IMR-90 (cell line): ENCODE results near the gene SLC16A8. TPM values are rescaled to one million over a fixed set of nuclear protein-coding genes. Genes with fewer than 3 reads are reported as not detected.

ENCODE experiments used
- CEBPB ChIP-seq: IDR thresholded peaks from 2 replicates; pipeline ENCODE4 v1.6.1; 2012; ENCODE audit warnings: low read depth, low read length, improper control_type of control experiment
- CTCF ChIP-seq: conservative IDR thresholded peaks from 2 replicates; pipeline ENCODE4 v1.5.1; 2012; ENCODE audit warnings: mild to moderate bottlenecking, low read depth, low read length, improper control_type of control experiment
- RCOR1 ChIP-seq: IDR thresholded peaks from 2 replicates; pipeline ENCODE4 v1.6.1; 2012; ENCODE audit warnings: mild to moderate bottlenecking, low read length, improper control_type of control experiment; ENCODE audit not compliant: insufficient replicate concordance
- polyA plus RNA-seq, 3 experiments: library from polyadenylated mRNA; depleted of rRNA; stranded (reverse); fragments of >200 nt; gene quantifications; 2 replicates each; pipeline ENCODE4 v1.2.3, GENCODE V29; 2012; ENCODE audit warnings: low replicate concordance in 1 of 3
- total RNA-seq: library from RNA; depleted of rRNA; stranded (reverse); fragments of >200 nt; gene quantifications from 2 replicates; pipeline ENCODE4 v1.2.3, GENCODE V29; 2012

The SLC16A8 gene
- total and polyA plus RNA-seq, 2 of the 4 experiments (the other 2 are of a cell fraction) = not detected

GRCh38 chr22:38038890-38039812 lies 44.8 kb downstream of the SLC16A8 start (continued):
- TF ChIP-seq CTCF (no peak), CEBPB (no peak), RCOR1 (no peak)
